HG02938 (cell line): ENCODE data around the gene ING2.

Source experiments
- ATAC-seq: cut with Tn5 transposase; IDR thresholded peaks from one replicate; pipeline ENCODE4 v1.9.1; 2021; ENCODE audit warnings: mild to moderate bottlenecking, moderate library complexity; ENCODE audit not compliant: unreplicated experiment

The ING2 gene

GRCh38 chr4:183499389-183499788, 5.5 kb upstream of the ING2 start:
- ATAC-seq: no peak

- no peak for ATAC-seq
Measured at GRCh38 chr4:183499801-183500200, 5.1 kb upstream of the ING2 start.

- ATAC-seq: peak; percentile 1
Measured at GRCh38 chr4:183503497-183504063, 1.3 kb upstream of the ING2 start.

- ATAC-seq: peak; percentile 62
Measured at GRCh38 chr4:183504064-183504929, 561 bp upstream of the ING2 start.

DNA sequence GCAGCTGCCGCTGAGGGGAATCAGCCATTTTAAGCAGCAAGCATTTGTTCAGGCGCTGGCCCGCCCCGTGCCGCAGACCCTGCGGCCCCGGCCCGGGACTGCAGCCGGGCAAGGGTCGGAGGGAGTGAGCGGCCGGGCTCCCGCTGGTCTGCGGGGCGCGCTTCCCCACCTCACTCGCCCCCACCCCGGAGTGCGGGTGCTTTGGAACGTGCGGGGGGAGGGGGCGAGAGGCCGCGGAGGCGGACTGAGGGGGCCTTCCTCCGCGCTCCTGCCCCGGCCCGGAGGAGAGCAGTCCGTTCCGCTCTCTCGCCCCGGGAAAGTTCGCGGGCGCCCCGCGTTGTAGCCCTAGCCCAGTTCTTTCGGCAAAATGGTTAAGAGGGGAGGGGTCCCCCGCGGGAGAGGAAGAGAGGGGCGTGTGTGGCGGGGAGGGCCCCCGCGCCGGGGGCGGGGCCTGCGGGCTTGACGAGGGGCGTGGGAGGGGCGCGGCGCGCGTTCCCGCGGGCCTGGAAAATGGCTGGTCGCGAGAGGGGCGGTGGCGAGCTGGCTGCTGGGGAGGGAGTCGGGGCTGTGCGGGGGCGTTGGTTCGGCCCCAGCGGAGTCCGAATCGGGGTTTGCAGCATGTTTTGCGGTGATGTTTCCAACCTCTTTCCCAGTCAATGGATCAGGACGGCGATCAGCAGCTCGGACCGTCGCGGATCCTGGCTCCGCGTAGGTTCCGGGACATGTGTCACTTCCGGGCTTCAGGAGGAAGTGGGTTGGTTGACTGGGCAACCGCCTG, 942 bp downstream of the ING2 start:
- peak; percentile 40 for ATAC-seq

GRCh38 chr4:183506389-183506735, 1.5 kb downstream of the ING2 start:
- ATAC-seq: no peak

DNA sequence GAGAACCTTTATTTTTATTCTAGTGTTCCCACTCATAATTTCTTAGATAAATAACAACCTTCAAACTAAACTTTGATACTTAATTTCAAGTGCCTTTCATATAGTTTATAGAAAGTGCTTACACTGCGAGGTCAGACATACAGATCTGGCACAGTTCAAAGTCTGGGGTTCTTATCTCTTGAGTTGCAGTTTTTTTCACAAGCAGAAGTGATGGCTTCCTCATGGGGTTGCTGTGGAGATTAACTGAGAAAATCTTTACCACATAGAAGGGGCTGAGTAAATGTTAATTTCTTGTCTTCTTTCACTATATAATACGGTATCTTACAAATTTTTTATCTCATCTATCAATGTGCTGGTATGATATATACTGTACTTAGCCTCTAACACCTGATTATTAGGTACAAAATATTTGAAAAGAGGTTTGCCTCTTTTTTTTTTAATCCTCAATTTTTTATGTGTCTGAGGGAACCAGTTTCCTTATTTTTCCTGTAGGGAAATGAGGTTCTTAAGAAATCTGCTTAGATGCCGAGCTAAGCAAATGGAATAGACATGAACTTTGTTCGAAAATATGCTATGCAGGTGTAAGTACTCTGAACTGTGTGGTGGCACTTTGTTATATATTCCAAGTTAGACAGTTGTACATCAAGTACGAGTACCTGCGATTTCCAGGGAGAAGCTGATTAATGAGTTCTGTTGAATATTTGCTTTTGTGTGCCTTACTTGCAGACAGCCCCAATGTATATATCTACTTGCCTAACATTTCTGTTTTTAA, 3.3 kb downstream of the ING2 start:
- ATAC-seq: no peak

GRCh38 chr4:183508697-183509335, 4.0 kb downstream of the ING2 start:
- ATAC-seq: no peak

DNA sequence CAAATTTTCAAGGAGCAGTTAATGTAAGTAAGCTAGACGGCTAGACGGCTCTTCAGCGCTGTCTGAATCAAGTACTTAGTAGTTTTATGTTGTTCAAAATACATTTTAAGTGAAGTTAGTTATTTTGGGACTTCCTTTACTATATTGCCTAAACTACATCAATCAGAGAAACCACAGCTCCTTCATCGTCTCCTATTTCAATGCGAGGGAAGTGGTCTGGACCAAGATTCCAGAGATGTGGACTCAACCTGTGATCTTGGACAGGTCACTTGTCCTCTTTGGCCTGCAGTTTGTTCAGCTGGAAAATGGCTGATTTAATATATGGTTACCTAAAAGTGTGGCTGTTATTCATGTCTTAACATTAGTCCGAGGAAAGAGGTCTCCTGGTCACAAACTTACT, 10.6 kb downstream of the ING2 start:
- ATAC-seq: no peak

DNA sequence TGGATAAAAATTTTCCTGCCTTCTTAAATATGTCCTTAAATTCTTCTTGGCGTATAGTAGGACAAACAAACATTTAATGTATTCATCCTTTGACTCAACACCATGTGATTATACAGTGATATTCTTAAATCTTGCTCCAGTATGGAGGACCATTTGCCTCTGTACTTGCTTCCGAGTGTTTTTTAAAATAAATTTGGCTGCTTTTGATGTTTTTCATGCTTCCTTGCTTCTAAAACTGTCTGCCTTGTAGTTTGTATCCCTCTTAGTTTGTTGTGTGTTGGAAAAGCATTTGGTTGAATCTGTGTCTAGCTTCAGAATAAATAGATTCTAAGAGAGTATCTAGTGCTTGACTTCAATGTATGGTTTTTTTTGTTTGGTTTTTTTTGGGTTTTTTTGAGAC, 12.3 kb downstream of the ING2 start:
- no peak for ATAC-seq

GRCh38 chr4:183517781-183518180, 12.9 kb downstream of the ING2 start:
- no peak for ATAC-seq

- ATAC-seq: no peak
Measured at GRCh38 chr4:183522821-183523220, 18.0 kb downstream of the ING2 start.

GRCh38 chr4:183527326-183527725, 22.5 kb downstream of the ING2 start:
- ATAC-seq: no peak

GRCh38 chr4:183532821-183533220, 28.0 kb downstream of the ING2 start:
- ATAC-seq: no peak

DNA sequence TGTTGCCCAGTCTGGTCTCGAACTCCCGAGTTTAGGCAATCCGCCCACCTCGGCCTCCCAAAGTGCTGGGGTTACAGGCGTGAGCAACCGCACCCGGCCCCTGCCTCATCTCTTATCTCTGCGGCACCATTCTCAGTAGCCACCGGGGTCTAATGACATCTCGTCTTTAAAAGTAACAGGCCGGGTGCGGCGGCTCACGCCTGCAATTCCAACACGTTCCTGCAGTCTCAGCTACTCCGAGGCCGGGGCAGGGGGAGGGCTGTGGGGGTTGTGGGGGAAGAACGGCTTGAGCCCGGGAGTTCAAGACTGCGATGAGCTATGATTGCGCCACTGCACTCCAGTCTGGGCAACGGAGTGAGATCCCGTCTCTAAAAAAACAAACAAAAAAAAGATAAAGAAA, 28.8 kb downstream of the ING2 start:
- no peak for ATAC-seq

- ATAC-seq: no peak
Measured at GRCh38 chr4:183540410-183541009, 35.7 kb downstream of the ING2 start.

DNA sequence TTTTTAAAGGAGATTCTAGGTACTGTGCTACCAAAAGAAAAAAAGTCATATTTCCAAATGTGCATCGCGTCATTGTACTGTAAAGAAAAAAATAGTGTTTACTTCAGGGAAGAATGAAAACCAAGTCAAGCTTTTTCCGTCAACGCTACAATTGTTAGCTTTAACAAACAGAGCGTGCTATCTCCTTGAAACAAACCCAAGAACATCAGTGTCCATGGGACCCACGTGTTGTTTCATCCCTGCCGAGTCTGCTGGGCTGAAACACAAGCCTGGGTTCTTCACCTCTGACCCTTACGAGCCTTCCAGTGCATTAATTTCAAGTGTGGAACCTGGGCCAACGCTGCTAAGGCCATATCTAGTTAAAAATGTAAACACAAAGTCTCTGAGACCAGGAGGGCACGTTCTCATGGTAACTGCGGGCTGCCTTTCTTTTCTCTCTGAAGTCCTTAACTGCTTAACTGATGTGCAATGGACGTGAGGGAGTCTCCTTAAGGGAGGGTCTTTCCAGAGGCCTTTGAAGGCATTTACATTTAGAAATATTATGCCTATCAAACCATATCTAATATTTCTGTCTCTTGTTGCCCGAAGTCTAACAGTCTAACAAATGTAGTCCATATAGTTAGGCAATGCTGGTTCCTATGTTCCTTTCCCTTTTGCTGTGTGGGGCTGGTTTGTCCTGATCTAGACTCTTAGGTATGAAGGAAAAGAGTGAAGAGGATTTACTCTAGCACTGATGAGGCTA, 36.3 kb downstream of the ING2 start:
- no peak for ATAC-seq

DNA sequence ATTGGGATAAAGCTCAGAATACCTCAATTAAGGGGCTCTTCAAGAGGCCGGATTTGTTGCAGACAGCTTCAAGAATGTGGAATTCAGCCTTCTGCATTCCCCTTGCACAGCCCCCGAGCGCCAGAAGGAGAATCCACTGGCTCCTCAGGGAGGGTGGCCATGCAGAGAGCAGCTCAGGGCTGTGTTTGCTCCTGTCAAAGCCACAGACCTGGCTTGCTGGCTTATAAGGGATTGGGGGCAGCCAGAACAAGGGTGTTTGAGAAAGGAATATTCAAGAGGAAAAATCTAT, 36.8 kb downstream of the ING2 start:
- ATAC-seq: no peak

GRCh38 chr4:183543435-183543834, 38.6 kb downstream of the ING2 start:
- no peak for ATAC-seq

DNA sequence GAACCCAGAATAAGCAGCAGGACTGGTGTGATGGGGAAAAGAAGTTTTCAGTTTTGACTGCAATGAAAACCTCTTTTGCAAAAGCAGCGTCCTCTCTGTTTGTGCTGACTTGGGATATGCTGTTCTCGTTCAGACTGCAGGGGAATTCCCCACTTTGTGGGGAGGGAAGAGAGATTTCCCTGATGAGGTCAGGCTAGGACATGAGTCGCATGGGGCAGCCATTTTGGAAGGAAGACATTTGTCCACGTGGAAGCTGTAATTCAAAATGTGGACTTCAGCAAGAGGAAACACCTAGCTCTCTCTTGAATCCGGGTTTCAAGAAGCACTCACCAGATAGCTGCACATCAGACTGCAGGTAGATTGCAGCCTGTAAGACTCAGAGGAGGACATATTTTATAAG, 39.3 kb downstream of the ING2 start:
- ATAC-seq: no peak
